ENCODE results near the gene ELL3. TPM values are rescaled to one million over a fixed set of nuclear protein-coding genes. Genes with fewer than 3 reads are reported as not detected.
A peak's percentile ranks its signal among the peaks of the same experiment; 100 is the strongest.

Gene ELL3
- total RNA-seq, 3 donors from 2014 or later: 18.4 to 37.4 (median 22.8) TPM

DNA sequence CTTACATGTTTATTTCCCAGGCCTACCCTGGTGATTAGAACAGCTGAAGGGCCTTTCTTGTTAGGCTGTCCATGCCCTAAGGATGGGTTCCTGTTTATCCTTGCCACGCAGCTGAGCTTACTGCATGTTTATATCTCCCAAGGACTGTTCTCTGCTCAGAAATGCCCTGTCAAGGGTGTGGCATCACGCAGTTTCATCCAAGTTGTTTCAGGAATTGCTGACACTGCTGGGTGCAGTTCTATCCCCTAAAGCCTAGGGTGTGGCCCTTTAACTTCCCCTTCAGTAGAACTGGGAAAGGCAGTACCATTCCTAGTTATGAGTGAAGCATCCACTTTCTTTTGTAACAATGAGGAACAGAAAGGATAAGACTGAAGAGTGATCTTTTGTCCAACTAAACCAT lies 5.0 kb downstream of the ELL3 start:
- TF ChIP-seq, protein P1, sequence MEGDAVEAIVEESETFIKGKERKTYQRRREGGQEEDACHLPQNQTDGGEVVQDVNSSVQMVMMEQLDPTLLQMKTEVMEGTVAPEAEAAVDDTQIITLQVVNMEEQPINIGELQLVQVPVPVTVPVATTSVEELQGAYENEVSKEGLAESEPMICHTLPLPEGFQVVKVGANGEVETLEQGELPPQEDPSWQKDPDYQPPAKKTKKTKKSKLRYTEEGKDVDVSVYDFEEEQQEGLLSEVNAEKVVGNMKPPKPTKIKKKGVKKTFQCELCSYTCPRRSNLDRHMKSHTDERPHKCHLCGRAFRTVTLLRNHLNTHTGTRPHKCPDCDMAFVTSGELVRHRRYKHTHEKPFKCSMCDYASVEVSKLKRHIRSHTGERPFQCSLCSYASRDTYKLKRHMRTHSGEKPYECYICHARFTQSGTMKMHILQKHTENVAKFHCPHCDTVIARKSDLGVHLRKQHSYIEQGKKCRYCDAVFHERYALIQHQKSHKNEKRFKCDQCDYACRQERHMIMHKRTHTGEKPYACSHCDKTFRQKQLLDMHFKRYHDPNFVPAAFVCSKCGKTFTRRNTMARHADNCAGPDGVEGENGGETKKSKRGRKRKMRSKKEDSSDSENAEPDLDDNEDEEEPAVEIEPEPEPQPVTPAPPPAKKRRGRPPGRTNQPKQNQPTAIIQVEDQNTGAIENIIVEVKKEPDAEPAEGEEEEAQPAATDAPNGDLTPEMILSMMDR (IDR thresholded peaks at IDR 0.05): no peak
- intact Hi-C loops (cut with DNase I, micrococcal nuclease): no loop called here
- DNase-seq (no peak), ATAC-seq (no peak)
- H3K4me1 ChIP-seq (ENCODE audit: low read depth): peaks cover 3% of the 10 kb centered on the region
- H3K4me3 ChIP-seq: no peak overlapping the region
- no peaks in the 10 kb centered on the region for H3K9me3 ChIP-seq
- peaks cover 15% of the 10 kb centered on the region for H3K36me3 ChIP-seq (ENCODE audit: low read depth)

DNA sequence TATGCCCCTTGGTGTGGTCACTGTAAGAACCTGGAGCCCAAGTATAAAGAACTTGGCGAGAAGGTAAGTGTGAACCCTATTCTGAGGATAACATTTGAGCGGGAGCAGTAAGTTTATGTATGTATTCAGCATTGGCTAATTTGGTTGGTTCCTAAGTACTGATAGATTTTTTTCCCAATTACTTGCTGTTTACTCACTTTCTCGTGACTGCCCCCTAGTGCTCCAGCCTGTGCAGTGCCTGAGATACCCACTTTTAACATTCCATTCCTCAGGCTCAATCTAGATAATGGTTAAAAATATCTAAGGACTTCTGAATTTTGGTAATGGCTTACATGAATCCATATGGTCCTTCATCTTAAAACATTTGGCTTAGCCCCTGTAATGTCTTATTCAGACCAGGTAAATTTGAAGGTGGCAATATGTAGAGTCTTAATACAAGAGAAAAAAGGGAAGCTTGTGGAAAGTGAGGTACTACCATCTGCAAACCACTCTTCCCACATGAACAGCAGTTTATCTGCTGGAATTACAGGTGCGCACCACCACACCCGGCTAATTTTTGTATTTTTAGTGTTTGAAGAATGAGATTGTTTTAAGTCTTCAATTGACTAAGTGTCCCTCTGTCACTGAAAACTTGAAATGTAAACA lies 7.1 kb downstream of the ELL3 start:
- intact Hi-C loops (cut with DNase I, micrococcal nuclease): no loop called here
- Histone ChIP-seq H3K36me3 (ENCODE audit: low read depth) (peaks cover 15% of the 10 kb centered on the region), H3K4me1 (ENCODE audit: low read depth) (no peaks in the 10 kb centered on the region), H3K9me3 (no peaks in the 10 kb centered on the region), H3K4me3 (no peak overlapping the region)
- TF ChIP-seq, protein P1 (IDR thresholded peaks at IDR 0.05): peak; percentile 48
- peak; percentile 77 for ATAC-seq
- DNase-seq: peak in 2 of 3 donors; percentile 44 to 81

DNA sequence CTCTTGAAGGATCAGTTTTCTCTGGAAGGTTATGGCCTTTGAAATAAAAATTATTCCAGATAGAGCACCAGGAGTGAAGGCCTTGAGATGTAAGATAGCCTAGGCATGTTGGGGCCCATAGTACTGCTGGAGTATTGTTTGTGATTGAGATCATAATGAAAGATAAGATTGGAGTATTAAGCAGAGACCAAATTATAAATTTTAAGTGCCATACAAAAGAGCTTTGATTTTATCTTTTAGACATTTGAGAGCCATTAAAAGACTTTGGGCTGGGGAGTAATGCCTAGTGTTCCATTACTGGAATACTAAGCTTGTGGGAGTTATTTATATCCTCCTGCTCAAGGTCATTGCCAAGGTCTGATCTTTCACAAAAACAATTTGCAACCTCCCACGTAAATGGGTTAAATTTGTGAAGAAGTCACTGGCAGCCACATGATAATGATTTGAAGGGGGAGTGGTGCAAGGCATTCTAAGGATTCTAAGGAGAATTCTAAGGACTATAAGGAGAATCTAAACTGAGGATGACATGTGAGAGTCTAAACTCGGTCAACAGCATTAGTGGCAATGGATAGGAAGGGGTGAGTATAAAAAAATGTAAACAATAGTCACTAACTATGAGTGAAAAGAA lies 12.8 kb downstream of the ELL3 start:
- ATAC-seq (no peak), DNase-seq (no peak)
- Histone ChIP-seq H3K36me3 (ENCODE audit: low read depth) (peaks cover 22% of the 10 kb centered on the region), H3K9me3 (no peaks in the 10 kb centered on the region), H3K4me1 (ENCODE audit: low read depth) (no peaks in the 10 kb centered on the region), H3K4me3 (no peak overlapping the region)
- intact Hi-C loops (cut with DNase I, micrococcal nuclease): no loop called here
- TF ChIP-seq, protein P1 (IDR thresholded peaks at IDR 0.05): no peak

DNA sequence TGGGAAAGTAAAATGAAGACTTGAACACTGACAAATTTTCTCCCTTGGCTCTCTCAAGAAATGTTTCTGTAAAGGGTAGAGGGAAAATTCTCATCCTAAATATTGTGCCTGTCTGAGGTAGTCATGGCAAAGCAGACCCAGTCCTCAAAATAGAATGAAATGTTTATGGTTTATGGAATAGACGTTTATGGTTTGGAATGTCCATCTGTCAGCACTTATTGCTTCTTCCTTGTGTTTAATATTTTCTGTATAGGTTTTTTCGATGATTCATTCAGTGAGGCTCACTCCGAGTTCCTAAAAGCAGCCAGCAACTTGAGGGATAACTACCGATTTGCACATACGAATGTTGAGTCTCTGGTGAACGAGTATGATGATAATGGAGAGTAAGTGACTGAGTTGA lies 13.9 kb downstream of the ELL3 start:
- Histone ChIP-seq H3K4me1 (ENCODE audit: low read depth) (no peaks in the 10 kb centered on the region), H3K36me3 (ENCODE audit: low read depth) (peaks cover 14% of the 10 kb centered on the region), H3K9me3 (no peaks in the 10 kb centered on the region), H3K4me3 (no peak overlapping the region)
- intact Hi-C loops (cut with DNase I, micrococcal nuclease): no loop called here
- TF ChIP-seq, protein P1 (IDR thresholded peaks at IDR 0.05): no peak
- DNase-seq: no peak
- ATAC-seq: no peak

DNA sequence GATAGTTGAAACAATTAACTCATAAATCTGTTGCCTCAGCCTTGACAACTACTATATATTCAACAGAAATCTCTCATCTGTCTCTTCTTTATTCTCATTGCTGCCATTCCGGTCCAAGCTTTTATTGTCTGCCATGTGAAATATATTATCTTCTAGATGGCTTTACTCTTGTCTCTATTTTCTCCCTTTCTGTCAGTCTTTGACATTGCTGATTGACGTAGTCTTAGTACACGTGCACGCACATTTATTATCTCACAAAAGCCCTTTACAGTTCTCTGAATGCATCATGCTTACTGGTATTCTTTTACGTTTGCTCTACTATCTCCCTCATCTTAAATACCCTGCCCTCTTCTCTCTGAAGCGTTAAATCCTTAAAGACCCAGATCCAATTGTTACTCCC lies 24.9 kb downstream of the ELL3 start:
- DNase-seq (no peak), ATAC-seq (no peak)
- Histone ChIP-seq H3K4me1 (ENCODE audit: low read depth) (peaks cover 23% of the 10 kb centered on the region), H3K36me3 (ENCODE audit: low read depth) (peaks cover 5% of the 10 kb centered on the region), H3K9me3 (no peaks in the 10 kb centered on the region), H3K4me3 (no peak overlapping the region)
- intact Hi-C loops (cut with DNase I, micrococcal nuclease): no loop called here
- TF ChIP-seq, protein P1 (IDR thresholded peaks at IDR 0.05): no peak

Measured in mucosa of descending colon (tissue), 3 donors.